K562 (cell line): ENCODE data around the gene TTC24. TPM values are rescaled to one million over a fixed set of nuclear protein-coding genes. Genes with fewer than 3 reads are reported as not detected.

ENCODE experiments used
- EP400 ChIP-seq: fragments of 450-650 bp; IDR thresholded peaks from 2 replicates; pipeline ENCODE4 v1.6.1; 2017; ENCODE audit warnings: antibody characterized with exemption, mild to moderate bottlenecking, moderate library complexity
- ETS2 ChIP-seq: IDR thresholded peaks from 2 replicates; pipeline ENCODE4 v1.6.1; 2016; ENCODE audit warnings: borderline replicate concordance, missing genetic modification characterization, mild to moderate bottlenecking, moderate library complexity, missing compliant biosample characterization; ENCODE audit not compliant: poor library complexity, severe bottlenecking
- HEY1 ChIP-seq: fragments of 250-450 bp; sonication (Bioruptor Pico); IDR thresholded peaks from 2 replicates; pipeline ENCODE4 v1.5.0; 2020; ENCODE audit warnings: mild to moderate bottlenecking, moderate library complexity, borderline replicate concordance
- HSF4 ChIP-seq: fragments of 250-450 bp; sonication (Bioruptor Pico); IDR thresholded peaks from 2 replicates; pipeline ENCODE4 v2.1.2; 2022; ENCODE audit warnings: mild to moderate bottlenecking, moderate library complexity, borderline replicate concordance
- KDM5B ChIP-seq: fragments of 200-600 bp; sonication (generic); IDR thresholded peaks from 2 replicates; pipeline ENCODE4 v1.6.1; 2012; ENCODE audit warnings: low read depth, mild to moderate bottlenecking, moderate library complexity, low read length, control low read depth, inconsistent platforms; ENCODE audit not compliant: insufficient replicate concordance
- MED1 ChIP-seq: sonication (generic); formaldehyde crosslinking; IDR thresholded peaks from 2 replicates; pipeline ENCODE4 v1.8.1; 2023; ENCODE audit warnings: missing genetic modification reagents, borderline replicate concordance
- MTA2 ChIP-seq: fragments of 450-650 bp; IDR thresholded peaks from 2 replicates; pipeline ENCODE4 v1.6.1; 2016; ENCODE audit warnings: low read depth
- MXI1 ChIP-seq: IDR thresholded peaks from 2 replicates; pipeline ENCODE4 v1.6.1; 2011; ENCODE audit warnings: low read depth, mild to moderate bottlenecking, improper control_type of control experiment, low read length
- MYC ChIP-seq, 2 experiments: fragments of 250-450 bp in 1 of 2; sonication (Bioruptor Pico) in 1 of 2; IDR thresholded peaks; 2 replicates each; pipeline versions ENCODE4 v1.5.1 to v1.6.1; 2012 to 2021; ENCODE audit warnings: low read depth in 2 of 2, borderline replicate concordance in 1 of 2, improper control_type of control experiment in 1 of 2, low read length in 1 of 2, mild to moderate bottlenecking in 1 of 2, moderate library complexity in 1 of 2
- PURB ChIP-seq: sonication (generic); formaldehyde crosslinking; IDR thresholded peaks from 2 replicates; pipeline ENCODE4 v1.9.0; 2021; ENCODE audit warnings: low read depth, mild to moderate bottlenecking, missing genetic modification reagents
- TAL1 ChIP-seq: fragments of 450-650 bp; IDR thresholded peaks from 2 replicates; pipeline ENCODE4 v1.6.1; 2016; ENCODE audit warnings: mild to moderate bottlenecking
- TBL1XR1 ChIP-seq, 2 experiments: IDR thresholded peaks; 2 replicates each; pipeline ENCODE4 v1.6.1; 2012; ENCODE audit warnings: improper control_type of control experiment in 2 of 2, low read length in 2 of 2, mild to moderate bottlenecking in 1 of 2
- TCF7 ChIP-seq: sonication (generic); IDR thresholded peaks from 2 replicates; pipeline ENCODE4 v1.6.1; 2016; ENCODE audit warnings: antibody characterized with exemption, borderline replicate concordance
- ZNF23 ChIP-seq: fragments of 250-450 bp; sonication (Bioruptor Pico); IDR thresholded peaks from 2 replicates; pipeline ENCODE4 v1.4.0; 2020; ENCODE audit warnings: mild to moderate bottlenecking
- polyA plus RNA-seq, 8 experiments: library from polyadenylated mRNA; depleted of rRNA in 4 of 8; stranded (reverse) in 5 of 8; unstranded in 3 of 8; fragments of >200 nt; fragmentation: Nextera tagmentation in 2 of 8; fragmentation: Illumina TruSeq in 1 of 8; extraction: Ambion mirVana in 2 of 8; extraction: Trizol in 1 of 8; gene quantifications; 2 replicates each; pipeline versions ENCODE4 v1.2.1 to v1.2.3, GENCODE V29; 2011 to 2014; ENCODE audit warnings: inconsistent platforms in 1 of 8, missing spikeins in 1 of 8
- total RNA-seq, 7 experiments: library from RNA; depleted of rRNA in 6 of 7; stranded (reverse); fragments of >200 nt in 6 of 7; fragmentation: Illumina TruSeq in 2 of 7; extraction: Trizol in 2 of 7; gene quantifications; 2 replicates each; pipeline versions ENCODE4 v1.2.1 to v1.2.3, GENCODE V29; 2011 to 2021; ENCODE audit warnings: low replicate concordance in 1 of 7
- TF ChIP-seq, protein P1 (sequence below): fragments of 450-650 bp; IDR thresholded peaks from 2 replicates; pipeline ENCODE4 v1.6.1; 2014; ENCODE audit warnings: low read depth, mild to moderate bottlenecking, moderate library complexity, borderline replicate concordance
- TF ChIP-seq, protein P2 (sequence below), 2 experiments: fragments of 450-650 bp; IDR thresholded peaks; 2 replicates each; pipeline ENCODE4 v1.6.1; 2016; ENCODE audit warnings: mild to moderate bottlenecking in 2 of 2, borderline replicate concordance in 1 of 2, low read depth in 1 of 2, moderate library complexity in 1 of 2
- TF ChIP-seq, protein P3 (sequence below): fragments of 250-450 bp; sonication (Bioruptor Pico); IDR thresholded peaks from 2 replicates; pipeline ENCODE4 v1.8.0; 2022; ENCODE audit warnings: moderate library complexity, mild to moderate bottlenecking, inconsistent platforms

Gene TTC24
- total and polyA plus RNA-seq, 9 of the 15 experiments (the other 6 are each of a cell fraction or from before 2014, with no cell fraction given): not detected

DNA sequence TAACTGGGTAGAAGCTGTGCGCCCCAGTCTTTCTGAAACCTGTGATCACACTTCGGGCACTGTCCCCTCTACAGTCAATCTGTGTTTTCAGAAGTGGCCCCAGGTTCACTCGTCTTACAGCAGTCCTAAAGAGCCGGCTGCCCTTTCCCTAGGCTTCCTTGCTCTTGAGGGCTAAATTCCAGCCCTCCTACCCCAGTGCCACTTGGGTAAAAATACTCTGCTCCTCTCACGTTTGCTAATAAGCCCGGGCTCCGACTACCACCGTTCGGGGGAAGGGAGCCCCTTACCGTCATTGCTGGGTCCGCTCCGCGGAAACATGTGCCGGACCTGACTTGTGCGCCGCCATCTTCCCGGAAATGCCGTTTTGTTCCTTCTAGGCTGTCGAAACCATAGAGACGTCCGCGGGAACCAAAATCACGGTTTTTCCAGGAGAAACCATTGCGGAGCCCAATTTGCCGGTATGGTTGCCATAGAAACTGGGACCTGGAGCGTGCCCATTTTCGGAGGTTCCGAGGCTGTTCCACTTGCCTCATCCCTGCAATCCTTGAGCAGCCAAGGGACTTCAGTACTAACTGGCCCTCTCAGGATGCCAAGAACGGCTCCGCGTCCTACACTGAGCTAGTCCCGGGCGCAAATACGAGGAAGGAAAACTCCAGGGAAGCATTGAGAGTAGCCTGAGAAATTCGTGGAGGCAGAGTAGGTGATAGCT lies 21.8 kb downstream of the TTC24 start, which contains the start of gene GPATCH4 (continued):
- TF ChIP-seq TBL1XR1 (IDR thresholded peaks at IDR 0.05; ENCODE audit: low read length in 2 of 2) (0 out of 4 replicates have a peak, but pooled peaks of 1 of the 2 experiments have one; percentile 41), KDM5B (peak; percentile 88), MTA2 (no peak), MYC (IDR thresholded peaks at IDR 0.05; ENCODE audit: low read depth, low read length) (peak; percentile 98), MYC (CRISPR knock-in tag; IDR thresholded peaks at IDR 0.05; ENCODE audit: borderline replicate concordance, low read depth) (peak; percentile 87), MED1 (CRISPR knock-in tag) (no peak), PURB (CRISPR knock-in tag) (no peak), MXI1 (peak; percentile 98), ETS2 (tag) (no peak), EP400 (peak; percentile 96), TAL1 (no peak), TCF7 (no peak), HSF4 (CRISPR knock-in tag) (0 out of 2 replicates have a peak, but pooled peaks have one; percentile 6), ZNF23 (CRISPR knock-in tag) (no peak), HEY1 (CRISPR knock-in tag) (no peak)
- TF ChIP-seq, protein P1, sequence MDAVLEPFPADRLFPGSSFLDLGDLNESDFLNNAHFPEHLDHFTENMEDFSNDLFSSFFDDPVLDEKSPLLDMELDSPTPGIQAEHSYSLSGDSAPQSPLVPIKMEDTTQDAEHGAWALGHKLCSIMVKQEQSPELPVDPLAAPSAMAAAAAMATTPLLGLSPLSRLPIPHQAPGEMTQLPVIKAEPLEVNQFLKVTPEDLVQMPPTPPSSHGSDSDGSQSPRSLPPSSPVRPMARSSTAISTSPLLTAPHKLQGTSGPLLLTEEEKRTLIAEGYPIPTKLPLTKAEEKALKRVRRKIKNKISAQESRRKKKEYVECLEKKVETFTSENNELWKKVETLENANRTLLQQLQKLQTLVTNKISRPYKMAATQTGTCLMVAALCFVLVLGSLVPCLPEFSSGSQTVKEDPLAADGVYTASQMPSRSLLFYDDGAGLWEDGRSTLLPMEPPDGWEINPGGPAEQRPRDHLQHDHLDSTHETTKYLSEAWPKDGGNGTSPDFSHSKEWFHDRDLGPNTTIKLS: peak; percentile 81
- TF ChIP-seq, protein P2, sequence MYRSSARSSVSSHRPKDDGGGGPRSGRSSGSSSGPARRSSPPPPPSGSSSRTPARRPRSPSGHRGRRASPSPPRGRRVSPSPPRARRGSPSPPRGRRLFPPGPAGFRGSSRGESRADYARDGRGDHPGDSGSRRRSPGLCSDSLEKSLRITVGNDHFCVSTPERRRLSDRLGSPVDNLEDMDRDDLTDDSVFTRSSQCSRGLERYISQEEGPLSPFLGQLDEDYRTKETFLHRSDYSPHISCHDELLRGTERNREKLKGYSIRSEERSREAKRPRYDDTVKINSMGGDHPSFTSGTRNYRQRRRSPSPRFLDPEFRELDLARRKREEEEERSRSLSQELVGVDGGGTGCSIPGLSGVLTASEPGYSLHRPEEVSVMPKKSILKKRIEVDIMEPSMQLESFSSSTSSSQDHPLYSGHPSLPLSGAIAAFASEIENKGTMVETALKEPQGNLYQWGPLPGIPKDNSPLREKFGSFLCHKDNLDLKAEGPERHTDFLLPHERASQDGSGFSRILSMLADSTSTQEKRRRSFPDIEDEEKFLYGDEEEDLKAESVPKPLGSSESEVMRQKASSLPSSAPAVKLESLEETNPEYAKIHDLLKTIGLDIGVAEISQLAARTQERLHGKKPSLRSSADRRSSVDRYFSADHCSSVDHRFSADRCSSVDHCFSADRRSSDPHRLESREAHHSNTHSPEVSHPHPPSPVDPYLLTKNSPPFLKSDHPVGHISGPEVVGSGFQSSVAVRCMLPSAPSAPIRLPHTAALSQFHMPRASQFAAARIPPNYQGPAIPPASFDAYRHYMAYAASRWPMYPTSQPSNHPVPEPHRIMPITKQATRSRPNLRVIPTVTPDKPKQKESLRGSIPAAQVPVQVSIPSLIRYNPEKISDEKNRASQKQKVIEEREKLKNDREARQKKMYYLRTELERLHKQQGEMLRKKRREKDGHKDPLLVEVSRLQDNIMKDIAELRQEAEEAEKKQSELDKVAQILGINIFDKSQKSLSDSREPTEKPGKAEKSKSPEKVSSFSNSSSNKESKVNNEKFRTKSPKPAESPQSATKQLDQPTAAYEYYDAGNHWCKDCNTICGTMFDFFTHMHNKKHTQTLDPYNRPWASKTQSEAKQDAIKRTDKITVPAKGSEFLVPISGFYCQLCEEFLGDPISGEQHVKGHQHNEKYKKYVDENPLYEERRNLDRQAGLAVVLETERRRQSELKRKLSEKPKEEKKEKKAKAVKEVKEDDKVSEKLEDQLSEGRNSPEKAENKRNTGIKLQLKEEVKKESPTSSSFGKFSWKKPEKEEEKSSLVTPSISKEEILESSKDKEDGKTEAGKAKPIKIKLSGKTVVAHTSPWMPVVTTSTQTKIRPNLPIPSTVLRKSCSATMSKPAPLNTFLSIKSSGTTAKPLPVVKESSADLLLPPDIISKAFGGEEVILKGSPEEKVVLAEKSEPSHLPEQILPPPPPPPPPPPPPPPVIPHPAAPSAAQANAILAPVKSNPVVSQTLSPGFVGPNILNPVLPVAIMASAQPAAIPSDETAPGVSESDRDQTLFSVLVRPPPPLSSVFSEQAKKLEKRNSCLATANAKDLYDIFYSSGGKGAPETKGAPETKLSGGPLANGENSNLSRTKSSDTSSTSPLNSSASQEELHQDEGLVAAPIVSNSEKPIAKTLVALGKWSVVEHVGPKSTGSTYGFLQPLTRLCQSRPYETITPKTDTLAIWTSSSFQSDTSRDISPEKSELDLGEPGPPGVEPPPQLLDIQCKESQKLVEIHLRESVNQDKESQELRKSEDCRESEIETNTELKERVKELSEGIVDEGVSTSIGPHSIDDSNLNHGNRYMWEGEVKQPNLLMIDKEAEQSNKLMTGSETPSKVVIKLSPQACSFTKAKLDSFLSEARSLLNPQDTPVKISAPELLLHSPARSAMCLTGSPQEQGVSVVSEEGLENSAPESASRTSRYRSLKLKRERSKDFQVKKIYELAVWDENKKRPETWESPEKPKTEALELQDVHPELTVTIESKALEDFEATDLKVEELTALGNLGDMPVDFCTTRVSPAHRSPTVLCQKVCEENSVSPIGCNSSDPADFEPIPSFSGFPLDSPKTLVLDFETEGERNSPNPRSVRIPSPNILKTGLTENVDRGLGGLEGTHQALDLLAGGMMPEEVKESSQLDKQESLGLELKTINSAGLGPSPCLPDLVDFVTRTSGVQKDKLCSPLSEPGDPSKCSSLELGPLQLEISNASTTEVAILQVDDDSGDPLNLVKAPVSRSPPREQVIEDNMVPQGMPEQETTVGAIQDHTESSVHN (IDR thresholded peaks at IDR 0.05; ENCODE audit: borderline replicate concordance in 1 of 2, low read depth in 1 of 2): no peak
- TF ChIP-seq, protein P3, sequence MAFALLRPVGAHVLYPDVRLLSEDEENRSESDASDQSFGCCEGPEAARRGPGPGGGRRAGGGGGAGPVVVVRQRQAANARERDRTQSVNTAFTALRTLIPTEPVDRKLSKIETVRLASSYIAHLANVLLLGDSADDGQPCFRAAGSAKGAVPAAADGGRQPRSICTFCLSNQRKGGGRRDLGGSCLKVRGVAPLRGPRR: no peak
